ENCODE data around the gene PABPN1. TPM values are rescaled to one million over a fixed set of nuclear protein-coding genes. Genes with fewer than 3 reads are reported as not detected.

PABPN1 gene
- total RNA-seq, 4 donors from 2014 or later: 8.5 to 174 (median 49.4) TPM

- intact Hi-C loops (cut with DNase I; ENCODE audit: low total_unique reads): no loop called here
- Histone ChIP-seq H3K27me3 (no peaks in the 10 kb centered on the region), H3K4me1 (no peaks in the 10 kb centered on the region), H3K4me3 (no peak overlapping the region), H3K27ac (no peak overlapping the region), H3K9me3 (no peaks in the 10 kb centered on the region), H3K36me3 (no peaks in the 10 kb centered on the region)
- DNase-seq: no peak
- TF ChIP-seq CTCF (IDR thresholded peaks at IDR 0.05) (no peak), POLR2A (IDR thresholded peaks at IDR 0.05) (no peak)
These were observed 14.4 kb downstream of the PABPN1 start for GRCh38 chr14:23335623-23336022.

- intact Hi-C loops (cut with DNase I; ENCODE audit: low total_unique reads): no loop called here
- Histone ChIP-seq H3K4me3 (no peak overlapping the region), H3K27me3 (no peaks in the 10 kb centered on the region), H3K27ac (no peak overlapping the region), H3K36me3 (no peaks in the 10 kb centered on the region), H3K9me3 (no peaks in the 10 kb centered on the region), H3K4me1 (no peaks in the 10 kb centered on the region)
- no peak for TF ChIP-seq POLR2A (IDR thresholded peaks at IDR 0.05)
- no peak for TF ChIP-seq CTCF (IDR thresholded peaks at IDR 0.05)
- no peak for DNase-seq
These were observed 18.4 kb downstream of the PABPN1 start for GRCh38 chr14:23339506-23340268.

- H3K36me3 ChIP-seq: no peaks in the 10 kb centered on the region
- no peak for DNase-seq
- no peak overlapping the region for H3K27ac ChIP-seq
- H3K9me3 ChIP-seq: no peaks in the 10 kb centered on the region
- no peaks in the 10 kb centered on the region for H3K27me3 ChIP-seq
- TF ChIP-seq POLR2A (IDR thresholded peaks at IDR 0.05) (no peak), CTCF (IDR thresholded peaks at IDR 0.05) (no peak)
- no peaks in the 10 kb centered on the region for H3K4me1 ChIP-seq
- no peak overlapping the region for H3K4me3 ChIP-seq
- intact Hi-C loops (cut with DNase I; ENCODE audit: low total_unique reads): no loop called here
These were observed 23.2 kb downstream of the PABPN1 start for GRCh38 chr14:23344481-23344880.

GRCh38 chr14:23345987-23346692 lies 24.9 kb downstream of the PABPN1 start:
- TF ChIP-seq CTCF (IDR thresholded peaks at IDR 0.05) (no peak), POLR2A (IDR thresholded peaks at IDR 0.05) (no peak)
- no peaks in the 10 kb centered on the region for H3K4me1 ChIP-seq
- intact Hi-C loops (cut with DNase I; ENCODE audit: low total_unique reads): no loop called here
- no peaks in the 10 kb centered on the region for H3K9me3 ChIP-seq
- H3K36me3 ChIP-seq: no peaks in the 10 kb centered on the region
- H3K27ac ChIP-seq: no peak overlapping the region
- DNase-seq: no peak
- H3K27me3 ChIP-seq: no peaks in the 10 kb centered on the region
- H3K4me3 ChIP-seq: no peak overlapping the region

GRCh38 chr14:23346693-23347405 lies 25.6 kb downstream of the PABPN1 start:
- DNase-seq: no peak
- Histone ChIP-seq H3K27me3 (no peaks in the 10 kb centered on the region), H3K36me3 (no peaks in the 10 kb centered on the region), H3K27ac (no peak overlapping the region), H3K9me3 (no peaks in the 10 kb centered on the region), H3K4me1 (no peaks in the 10 kb centered on the region), H3K4me3 (no peak overlapping the region)
- intact Hi-C loops (cut with DNase I; ENCODE audit: low total_unique reads): no loop called here
- no peak for TF ChIP-seq POLR2A (IDR thresholded peaks at IDR 0.05)
- TF ChIP-seq CTCF (IDR thresholded peaks at IDR 0.05): no peak

All from uterus (tissue), 4 donors.